Endothelial cell of umbilical vein (primary cell): ENCODE measurements around the gene SWT1. TPM values are rescaled to one million over a fixed set of nuclear protein-coding genes. Genes with fewer than 3 reads are reported as not detected.

Experiments used
- BruUV-seq: library from RNA; stranded (reverse); fragments of 400-500 nt; replicated peaks from 2 replicates; lab custom pipeline; 2021; lab: Mats Ljungman, UMichigan
- CTCF ChIA-PET: fragments of 300-600, 350-600 bp; sonication (Branson Sonifier 250); formaldehyde crosslinking; loops from one replicate; lab custom pipeline; 2021; ENCODE audit warnings: antibody characterized with exemption, inconsistent platforms; lab: Charles Lee
- POLR2A ChIA-PET: fragments of 300-600, 350-600 bp; sonication (Branson Sonifier 250); formaldehyde crosslinking; loops from one replicate; lab custom pipeline; 2021; ENCODE audit warnings: antibody characterized with exemption, inconsistent platforms; lab: Charles Lee
- DNase-seq: peaks from one replicate; pipeline ENCODE4 v3.0.0-alpha.2; 2011; ENCODE audit warnings: low read depth, low spot score
- FAIRE-seq: peaks from 2 replicates; lab custom pipeline; 2011; peaks lifted over from hg19 to GRCh38; lab: Jason Lieb, UNC
- H2AFZ ChIP-seq: 2 replicates; pipeline ENCODE4 v1.6.0; 2012; ENCODE audit warnings: low read depth, low read length, control low read depth, inconsistent platforms
- H3K27ac ChIP-seq: 2 replicates; pipeline ENCODE4 v1.5.1; 2011; ENCODE audit warnings: low read depth, mild to moderate bottlenecking, control low read depth, low read length, moderate library complexity; ENCODE audit not compliant: insufficient read depth
- H3K27me3 ChIP-seq, 2 experiments: 2 replicates each; pipeline versions ENCODE4 v1.6.0 to v1.6.1; 2011; ENCODE audit warnings: low read length in 2 of 2, mixed read lengths in 1 of 2; ENCODE audit not compliant: control insufficient read depth in 2 of 2, insufficient read depth in 2 of 2
- H3K36me3 ChIP-seq, 2 experiments: 2 replicates in 1 of 2; 3 replicates in 1 of 2; pipeline ENCODE4 v1.5.1; 2011; ENCODE audit warnings: low read length in 2 of 2, mild to moderate bottlenecking in 1 of 2, moderate library complexity in 1 of 2; ENCODE audit not compliant: control insufficient read depth in 2 of 2, insufficient read depth in 2 of 2; ENCODE audit errors: extremely low read depth in 1 of 2
- H3K4me1 ChIP-seq: 3 replicates; pipeline ENCODE4 v1.5.1; 2011; ENCODE audit warnings: mild to moderate bottlenecking, low read length; ENCODE audit not compliant: control insufficient read depth, insufficient read depth; ENCODE audit errors: extremely low read depth
- H3K4me2 ChIP-seq: 2 replicates; pipeline ENCODE4 v1.6.1; 2011; ENCODE audit warnings: low read length, control low read depth, mixed read lengths; ENCODE audit not compliant: insufficient read depth
- H3K4me3 ChIP-seq, 3 experiments: fragments of 200-600 bp in 1 of 3; sonication (generic), shearing (Covaris generic) in 1 of 3; replicated peaks in 1 of 3; 2 replicates each; pipeline ENCODE4 v1.5.1; 2011 to 2016; ENCODE audit warnings: control low read depth in 3 of 3, low read length in 3 of 3, mild to moderate bottlenecking in 2 of 3, inconsistent platforms in 1 of 3, low read depth in 1 of 3, moderate library complexity in 1 of 3; ENCODE audit not compliant: insufficient read depth in 1 of 3
- H3K79me2 ChIP-seq: 2 replicates; pipeline ENCODE4 v1.6.0; 2012; ENCODE audit warnings: low read length, inconsistent platforms; ENCODE audit not compliant: control insufficient read depth, insufficient read depth
- H3K9ac ChIP-seq: replicated peaks from 2 replicates; pipeline ENCODE3; 2011; ENCODE audit warnings: low read length, control low read depth; ENCODE audit not compliant: insufficient read depth; ENCODE audit errors: extremely low read depth
- H3K9me1 ChIP-seq: replicated peaks from 3 replicates; pipeline ENCODE4 v1.6.0; 2011; ENCODE audit warnings: mild to moderate bottlenecking, low read length; ENCODE audit not compliant: control insufficient read depth, insufficient read depth; ENCODE audit errors: extremely low read depth
- H3K9me3 ChIP-seq: replicated peaks from 2 replicates; pipeline ENCODE4 v1.5.1; 2012; ENCODE audit warnings: low read length, inconsistent platforms; ENCODE audit not compliant: control insufficient read depth, insufficient read depth
- H4K20me1 ChIP-seq: replicated peaks from 2 replicates; pipeline ENCODE3; 2011; ENCODE audit warnings: mild to moderate bottlenecking, low read length; ENCODE audit not compliant: control insufficient read depth, insufficient read depth; ENCODE audit errors: extremely low read depth
- CTCF ChIP-seq, 2 donors: IDR thresholded peaks; 1 replicate in 1 of 2; 2 replicates in 1 of 2; pipeline ENCODE4 v1.5.1; 2011; ENCODE audit warnings: low read length in 2 of 2, mild to moderate bottlenecking in 2 of 2, moderate library complexity in 2 of 2, control low read depth in 1 of 2, inconsistent platforms in 1 of 2, low read depth in 1 of 2; ENCODE audit not compliant: insufficient read depth in 1 of 2; ENCODE audit errors: extremely low read depth in 1 of 2
- EZH2 ChIP-seq: IDR thresholded peaks from 2 replicates; pipeline ENCODE4 v1.6.1; 2012; ENCODE audit warnings: borderline replicate concordance, low read depth, mild to moderate bottlenecking, moderate library complexity, low read length, inconsistent platforms; ENCODE audit not compliant: severe bottlenecking
- FOS ChIP-seq: IDR thresholded peaks from 2 replicates; pipeline ENCODE4 v1.6.1; 2011; ENCODE audit warnings: mild to moderate bottlenecking, low read length, moderate library complexity, borderline replicate concordance; ENCODE audit not compliant: insufficient read depth
- GATA2 ChIP-seq: IDR thresholded peaks from 2 replicates; pipeline ENCODE4 v1.7.0; 2011; ENCODE audit warnings: low read depth, mild to moderate bottlenecking, moderate library complexity, mixed read lengths, low read length; ENCODE audit not compliant: insufficient read length, insufficient read depth
- JUN ChIP-seq: IDR thresholded peaks from 2 replicates; pipeline ENCODE4 v1.6.1; 2011; ENCODE audit warnings: borderline replicate concordance, low read depth; ENCODE audit not compliant: insufficient read length, insufficient read depth
- MAX ChIP-seq: IDR thresholded peaks from 2 replicates; pipeline ENCODE4 v1.6.1; 2011; ENCODE audit not compliant: insufficient read depth, insufficient read length
- MYC ChIP-seq: IDR thresholded peaks from one replicate; pipeline ENCODE4 v1.6.1; 2011; ENCODE audit warnings: mild to moderate bottlenecking, low read depth, low read length
- POLR2A ChIP-seq: IDR thresholded peaks from 2 replicates; pipeline ENCODE4 v1.6.1; 2012; ENCODE audit warnings: low read depth, mild to moderate bottlenecking, control low read depth, low read length
- POLR2AphosphoS5 ChIP-seq: IDR thresholded peaks from 2 replicates; pipeline ENCODE4 v1.6.1; 2012; ENCODE audit warnings: low read depth, mild to moderate bottlenecking, control low read depth, low read length, moderate library complexity; ENCODE audit not compliant: insufficient read depth
- dilution Hi-C: fragments of 300-500 bp; cut with MboI; formaldehyde crosslinking; loops from one replicate; pipeline ENCODE4 v1.15.0; 2019; ENCODE audit warnings: low sequenced_read_pairs; ENCODE audit not compliant: extremely low pct_ligation_motif_present
- intact Hi-C: fragments of 100-400 bp; cut with micrococcal nuclease; formaldehyde crosslinking; loops from one replicate; pipeline ENCODE4 v1.10.0; 2022
- polyA plus RNA-seq, 4 experiments: library from polyadenylated mRNA; depleted of rRNA in 3 of 4; stranded (reverse) in 3 of 4; unstranded in 1 of 4; fragments of >200 nt; gene quantifications; 2 replicates each; pipeline versions ENCODE4 v1.2.1 to v1.2.3, GENCODE V29; 2011 to 2012; ENCODE audit warnings: missing spikeins in 1 of 4
- total RNA-seq: library from RNA; stranded (reverse); gene quantifications from 2 replicates; pipeline ENCODE4 v1.2.3, GENCODE V29; 2021

The SWT1 gene
- total and polyA plus RNA-seq, 2 donors (not counting 3 experiments of a cell fraction or from before 2014, with no cell fraction given) = 1.0 to 4.3 TPM

GRCh38 chr1:185249563-185249962, 92.6 kb downstream of the SWT1 start:
- no peak overlapping the region for H3K9ac ChIP-seq
- H3K4me3 ChIP-seq = no peak overlapping the region
- H3K79me2 ChIP-seq = no peaks in the 10 kb centered on the region
- no peaks in the 10 kb centered on the region for H4K20me1 ChIP-seq
- intact Hi-C loops = no loop called here
- no peak overlapping the region for H3K27ac ChIP-seq
- CTCF ChIA-PET = interaction anchor here (1.3 to 2.8 kb wide), 2 partner anchors 10 to 421 kb away, joined by 4 to 14 read pairs; no protein-coding TSS in a partner anchor
- TF ChIP-seq EZH2 (no peak), GATA2 (no peak), JUN (no peak), MYC (no peak), FOS (no peak), POLR2A (no peak), CTCF (IDR thresholded peaks at IDR 0.05; ENCODE audit: extremely low read depth in 1 of 2, insufficient read depth in 1 of 2, low read depth in 1 of 2, low read length in 2 of 2) (no peak), POLR2AphosphoS5 (no peak), MAX (no peak)
- H2AFZ ChIP-seq = no peak overlapping the region
- no peaks in the 10 kb centered on the region for H3K36me3 ChIP-seq
- dilution Hi-C loops = no loop called here
- POLR2A ChIA-PET = no interaction called here
- no peaks in the 10 kb centered on the region for H3K9me3 ChIP-seq
- no peaks in the 10 kb centered on the region for H3K9me1 ChIP-seq
- H3K27me3 ChIP-seq = no peaks in the 10 kb centered on the region
- no peaks in the 10 kb centered on the region for H3K4me1 ChIP-seq
- no TSS peak for BruUV-seq
- no peak overlapping the region for H3K4me2 ChIP-seq
- no peak for FAIRE-seq
- DNase-seq = peak; percentile 4
